DMS114 treated with DMSO at 0.1 percent for 48 hours (cell line): ENCODE measurements around the gene CPT1C.

Experiments used
- DNase-seq: peaks from one replicate; lab custom pipeline; 2025; ENCODE audit not compliant: unreplicated experiment; lab: John Stamatoyannopoulos, UW

The CPT1C gene

DNA sequence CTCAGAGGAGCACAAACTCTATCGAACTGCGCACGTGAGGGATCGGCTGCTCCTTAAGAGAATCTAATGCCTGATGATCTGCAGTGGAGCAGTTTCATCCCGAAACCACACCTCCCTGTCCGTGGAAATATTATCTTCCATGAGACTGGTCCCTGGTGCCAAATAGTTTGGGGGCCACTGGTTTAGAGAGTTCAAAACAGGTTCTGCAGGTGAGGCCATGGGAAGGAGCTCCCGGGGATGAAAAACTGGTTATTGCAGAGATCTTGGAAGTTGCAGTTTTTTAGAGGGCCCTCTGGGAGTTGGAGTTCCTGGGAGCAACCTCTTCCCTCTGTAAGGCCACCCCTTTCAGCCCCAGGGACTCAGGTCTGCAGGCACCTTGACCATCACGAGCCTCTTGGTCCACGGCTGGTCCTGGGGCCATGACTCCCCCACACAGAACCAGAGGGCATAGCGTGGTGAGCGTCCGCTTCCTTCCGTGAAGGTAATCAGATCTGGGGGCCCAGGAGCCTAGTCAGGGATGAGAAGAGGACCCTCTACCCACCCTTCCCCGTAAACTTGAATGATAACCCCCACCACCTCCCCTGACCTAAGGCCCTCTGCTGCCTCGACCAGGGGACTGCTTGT lies 30.5 kb upstream of the CPT1C start:
- no peak for DNase-seq

DNA sequence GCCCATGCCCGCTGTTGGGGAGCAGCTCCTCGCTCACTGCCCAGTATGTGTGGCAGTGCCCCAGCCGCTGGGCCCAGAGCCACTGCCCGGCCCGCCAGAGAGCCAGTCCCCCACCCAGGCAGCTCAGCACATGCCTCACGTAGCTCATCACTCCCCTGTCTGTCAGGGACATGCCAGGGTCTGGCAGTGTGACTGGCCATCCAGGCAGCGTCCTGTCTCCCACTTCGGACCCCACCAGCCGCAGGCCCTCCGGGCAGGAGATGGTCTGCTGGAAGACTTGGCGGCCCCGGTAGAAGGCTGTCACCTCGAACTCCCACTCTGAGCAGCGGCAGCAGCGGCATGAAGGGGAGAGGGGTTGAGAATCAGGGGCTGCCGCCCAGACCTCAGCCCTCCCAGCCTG lies 28.9 kb upstream of the CPT1C start:
- no peak for DNase-seq

DNA sequence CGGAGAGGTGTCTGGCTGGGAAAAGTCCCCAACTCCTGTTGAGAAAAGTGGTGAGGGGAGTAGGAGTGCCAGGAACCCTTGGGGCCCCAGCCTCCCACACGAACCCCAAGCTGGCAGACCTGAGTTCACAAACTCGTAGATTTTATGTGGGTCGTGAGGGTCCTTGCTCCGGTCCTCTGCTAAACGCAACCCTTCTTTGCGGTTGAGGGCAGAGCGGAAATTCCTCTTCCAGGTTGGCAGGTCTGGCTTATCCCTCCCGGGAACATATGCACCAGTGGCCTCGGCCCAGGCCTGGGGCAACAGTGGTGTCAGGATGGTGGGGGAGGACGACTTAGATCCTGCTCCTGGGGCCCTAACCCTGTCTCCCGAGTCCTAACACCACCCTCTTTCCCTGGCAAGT lies 27.7 kb upstream of the CPT1C start:
- no peak for DNase-seq

DNA sequence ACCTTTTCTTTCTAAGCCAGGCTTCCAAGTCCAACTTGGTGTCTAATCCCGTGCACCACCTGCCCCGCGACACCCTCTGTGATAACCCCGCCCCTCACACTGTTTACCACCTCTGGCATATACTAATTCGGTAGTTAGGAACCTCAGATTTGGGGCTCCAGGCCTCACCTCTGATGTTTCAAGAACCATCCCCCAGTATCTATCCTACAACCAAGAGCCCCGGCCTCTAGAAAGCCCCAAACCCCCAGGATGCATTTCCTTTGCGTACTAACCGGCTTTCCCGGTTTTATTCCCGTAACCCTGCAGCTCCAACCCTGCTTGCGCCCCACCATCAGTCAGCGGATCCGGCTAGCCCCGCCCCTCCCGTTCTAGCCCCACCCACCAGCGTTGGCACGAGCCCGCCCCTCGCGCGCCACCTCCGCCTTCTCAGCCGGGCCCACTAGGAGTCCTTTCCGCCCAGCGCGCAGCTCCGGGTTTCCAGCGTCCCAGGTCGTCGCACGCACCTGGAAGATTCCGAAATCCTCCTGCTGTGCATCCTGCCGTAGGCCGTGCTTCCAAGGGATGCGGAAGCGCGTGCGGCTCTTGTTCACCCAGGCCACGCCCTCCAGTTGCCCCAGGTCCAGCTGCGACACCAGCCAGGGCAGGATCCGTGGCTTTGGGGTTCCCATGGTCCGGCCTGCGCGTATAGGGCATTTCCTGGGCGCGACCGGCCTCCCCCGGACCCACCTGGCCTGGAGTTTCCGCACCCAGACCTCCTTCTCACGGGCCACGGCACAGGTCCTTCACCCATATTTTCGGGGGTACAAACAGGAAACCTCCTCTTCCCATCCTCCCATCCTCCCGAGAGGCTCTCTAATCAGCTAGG lies 26.5 kb upstream of the CPT1C start:
- peak; percentile 22 for DNase-seq

- no peak for DNase-seq
Observed at GRCh38 chr19:49665036-49665350, 25.9 kb upstream of the CPT1C start.

DNA sequence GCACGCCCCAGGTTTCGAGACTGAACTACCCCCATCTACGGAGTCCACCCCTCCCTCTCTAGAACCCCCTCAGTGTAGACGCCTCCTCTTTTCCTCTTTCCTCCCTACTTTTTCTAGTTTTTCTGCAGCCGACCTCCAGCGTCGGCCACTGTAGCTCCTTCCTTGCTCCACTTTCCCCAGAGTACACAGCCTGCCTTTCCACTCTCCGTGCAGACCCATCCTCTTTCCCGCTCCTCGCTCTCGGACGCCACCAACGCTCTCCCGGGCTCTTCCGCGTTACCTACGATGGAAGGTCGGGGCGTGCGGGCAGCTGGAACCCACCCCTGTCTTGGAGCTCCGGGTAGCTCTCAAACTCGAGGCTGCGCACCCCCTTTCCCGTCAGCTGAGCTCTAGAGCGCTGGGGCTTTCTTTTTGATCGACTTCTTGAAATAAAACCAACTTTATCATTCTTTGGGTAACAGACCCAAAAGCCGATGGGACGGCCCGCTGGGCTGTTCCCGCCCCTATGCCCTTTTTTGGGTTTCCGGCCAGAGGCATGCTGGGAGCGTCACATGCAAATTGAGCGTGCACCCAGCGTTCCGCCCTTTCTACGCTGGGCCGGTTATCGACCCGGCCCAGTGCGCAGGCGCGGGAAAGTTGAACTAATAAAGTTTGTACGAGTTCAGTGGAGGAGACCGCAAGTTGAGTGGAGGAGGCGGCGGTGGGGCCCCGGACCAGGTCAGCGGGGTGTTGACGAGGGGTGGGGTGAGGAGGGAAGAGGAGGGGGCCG lies 25.4 kb upstream of the CPT1C start, which contains the start of the genes BCL2L12 and IRF3:
BCL2L12 (plus strand) TSS at position 583 of the 769 bp plus-strand sequence. CDS start 760 bp downstream, outside the sequence.
IRF3 (minus strand) TSS at position 507 of the 769 bp plus-strand sequence. CDS start 1,019 bp downstream, outside the sequence.
- DNase-seq = peak; percentile 78

GRCh38 chr19:49666120-49666444 lies 24.8 kb upstream of the CPT1C start:
- DNase-seq = no peak

GRCh38 chr19:49667473-49667872 lies 23.4 kb upstream of the CPT1C start:
- DNase-seq = no peak

DNA sequence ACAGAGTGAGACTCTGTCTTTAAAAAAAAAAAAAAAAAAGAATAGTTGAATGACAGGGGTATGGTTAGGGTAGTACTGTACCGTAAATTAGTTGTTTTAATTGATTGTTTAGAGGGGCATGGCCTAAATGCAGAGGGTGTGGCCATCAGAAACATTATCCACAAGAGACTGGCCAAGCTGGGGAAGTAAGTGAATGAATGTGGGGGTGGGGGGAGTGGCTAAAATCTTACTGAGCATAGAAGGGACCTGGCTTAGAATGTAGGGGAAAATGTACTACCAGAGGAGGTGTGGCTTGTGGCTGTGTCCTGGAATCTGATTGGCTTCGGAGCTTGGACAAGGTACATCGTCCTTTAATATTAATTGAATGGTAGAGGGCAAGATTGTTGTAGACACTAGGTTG lies 21.4 kb upstream of the CPT1C start:
- DNase-seq = no peak

DNA sequence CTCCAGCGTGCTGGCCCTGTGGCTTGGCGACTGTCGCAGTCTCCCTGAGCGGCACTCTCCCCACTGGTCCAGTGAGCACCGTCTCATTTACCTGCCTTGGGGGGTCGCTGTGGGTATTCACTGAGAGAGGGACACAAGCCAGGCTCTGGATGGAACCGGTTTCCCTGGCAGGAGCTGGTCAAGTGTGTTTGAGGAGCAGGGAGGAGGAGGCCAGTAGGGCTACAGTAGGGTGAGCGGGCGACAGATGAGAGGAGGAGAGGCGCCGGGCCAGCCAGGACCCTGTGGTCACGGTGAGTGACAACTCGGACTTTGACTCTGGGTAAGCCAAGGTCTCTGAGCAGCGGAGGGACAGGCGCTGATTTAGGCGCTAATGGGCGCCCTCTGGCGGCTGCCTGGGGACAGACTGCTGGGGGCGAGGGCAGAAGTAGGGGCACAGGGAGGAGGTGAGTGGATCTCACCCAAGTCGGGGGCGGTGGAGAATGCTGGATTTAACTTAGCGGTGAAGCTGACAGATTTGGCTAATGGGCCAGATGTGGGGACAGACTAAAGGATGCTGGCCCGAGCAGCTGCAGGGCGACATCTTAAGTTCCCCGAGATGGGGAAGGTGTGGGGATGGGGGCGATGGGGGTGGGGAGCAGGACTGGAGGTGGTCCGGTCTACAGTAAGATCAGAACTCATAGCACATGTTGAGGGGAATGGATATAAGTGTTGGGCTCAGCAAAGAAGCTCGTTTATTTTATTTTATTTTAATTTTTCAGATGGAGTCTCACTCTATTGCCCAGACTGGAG lies 18.6 kb upstream of the CPT1C start:
- peak; percentile 20 for DNase-seq

- DNase-seq = no peak
Observed at GRCh38 chr19:49676136-49676783, 14.7 kb upstream of the CPT1C start.

- peak; percentile 99 for DNase-seq
Observed at GRCh38 chr19:49676784-49677230, 14.1 kb upstream of the CPT1C start.

GRCh38 chr19:49677231-49677900 lies 13.6 kb upstream of the CPT1C start, which contains the start of gene PRMT1:
Gene PRMT1 (plus strand): TSS chr19:49677271. CDS start chr19:49677281, 10 bp downstream.
- DNase-seq = no peak

DNA sequence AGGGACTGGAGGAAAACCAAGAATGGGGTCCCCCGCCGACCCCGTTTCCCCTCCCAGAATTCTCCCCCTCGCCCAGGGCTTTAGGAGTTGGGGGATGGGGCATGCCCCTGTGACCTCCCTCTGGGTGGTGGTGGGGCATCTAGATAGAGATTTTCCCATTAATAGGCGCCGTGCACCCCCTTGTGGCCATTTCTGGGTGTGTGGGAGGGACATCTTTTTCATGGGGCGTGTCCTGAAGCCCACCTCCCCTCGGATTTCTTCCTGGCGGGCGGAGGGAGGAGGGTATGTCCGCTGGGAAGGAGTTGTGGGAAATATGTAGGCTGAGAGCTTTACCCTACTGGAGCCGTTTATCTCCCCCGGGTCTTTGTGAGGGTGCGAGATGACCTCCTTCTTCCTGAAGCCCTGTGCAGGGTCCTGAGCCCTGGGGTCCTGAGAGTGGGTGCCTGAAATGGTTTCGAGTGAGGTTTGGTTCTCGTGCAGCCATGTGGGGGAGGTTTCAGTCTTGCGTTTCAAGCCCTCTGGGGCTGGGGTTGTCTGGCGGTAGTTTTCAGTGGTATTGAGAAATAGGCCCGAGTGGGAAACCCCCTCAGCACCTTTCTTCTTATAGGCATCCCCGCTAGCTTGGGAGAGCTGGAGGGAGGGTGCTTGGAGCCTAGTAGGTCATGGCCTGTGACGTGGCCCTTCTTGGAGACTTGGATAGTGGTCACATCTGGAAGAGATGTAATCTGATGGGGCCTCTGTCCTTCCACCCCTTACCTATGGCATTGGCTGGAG lies 12.8 kb upstream of the CPT1C start:
- peak; percentile 48 for DNase-seq

- DNase-seq = no peak
Observed at GRCh38 chr19:49678985-49679770, 11.7 kb upstream of the CPT1C start.

GRCh38 chr19:49679771-49680413 lies 11.0 kb upstream of the CPT1C start:
- DNase-seq = no peak

DNA sequence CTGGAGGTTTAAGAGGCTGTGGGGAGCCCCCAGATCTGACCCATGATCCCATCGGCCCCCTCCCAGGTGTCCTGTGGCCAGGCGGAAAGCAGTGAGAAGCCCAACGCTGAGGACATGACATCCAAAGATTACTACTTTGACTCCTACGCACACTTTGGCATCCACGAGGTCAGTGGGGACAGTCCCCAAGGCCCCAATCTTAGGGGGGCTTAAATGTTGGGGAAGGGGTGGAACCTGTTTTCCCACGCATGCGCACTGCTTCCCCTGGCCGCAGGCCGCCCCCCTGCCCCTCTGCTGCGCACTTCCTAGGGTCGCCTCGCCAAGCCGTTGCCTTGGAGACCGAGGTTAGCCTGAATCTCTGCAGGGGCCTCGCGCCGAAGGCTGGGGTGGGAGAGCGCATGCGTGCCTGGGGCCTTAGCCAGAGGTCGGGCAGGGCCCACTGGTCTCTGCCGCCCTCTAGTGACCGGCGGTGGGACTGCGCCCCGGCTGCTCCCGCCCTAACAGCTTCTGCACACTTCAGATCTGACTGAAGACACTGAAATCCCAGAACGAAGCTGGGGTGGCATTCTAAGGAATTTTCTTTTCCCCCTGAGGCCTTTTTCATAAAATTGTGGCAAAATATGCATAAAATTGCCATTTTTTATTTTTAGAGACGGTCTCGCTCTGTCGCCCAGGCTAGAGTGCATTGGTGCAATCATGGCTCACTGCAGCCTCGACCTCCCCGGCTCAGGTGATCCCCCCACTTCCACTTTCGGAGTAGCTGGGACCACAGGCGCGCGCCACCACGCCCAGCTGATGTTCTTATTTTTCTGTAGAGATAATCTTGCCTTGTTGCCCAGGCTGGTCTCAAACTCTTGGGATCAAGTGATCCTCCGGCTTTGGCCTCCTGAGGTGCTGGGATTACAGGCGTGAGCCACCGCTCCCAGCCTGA lies 10.2 kb upstream of the CPT1C start:
- peak; percentile 73 for DNase-seq
